H1 (cell line): ENCODE measurements around the gene DCTN3.

ENCODE experiments used
- CEBPB ChIP-seq: IDR thresholded peaks from 2 replicates; pipeline ENCODE4 v1.6.1; 2012; ENCODE audit warnings: low read depth, low read length
- HDAC2 ChIP-seq, 2 experiments: fragments of 300-600 bp in 1 of 2; sonication (generic) in 1 of 2; IDR thresholded peaks; 2 replicates each; pipeline ENCODE4 v1.6.1; 2011 to 2012; ENCODE audit warnings: low read depth in 2 of 2, low read length in 2 of 2, mild to moderate bottlenecking in 2 of 2, moderate library complexity in 2 of 2, borderline replicate concordance in 1 of 2, inconsistent platforms in 1 of 2
- POLR2A ChIP-seq, 2 experiments: IDR thresholded peaks; 1 replicate in 1 of 2; 2 replicates in 1 of 2; pipeline ENCODE4 v1.6.1; 2011; ENCODE audit warnings: low read depth in 2 of 2, low read length in 2 of 2, mild to moderate bottlenecking in 2 of 2; ENCODE audit errors: control extremely low read depth in 1 of 2
- POLR2AphosphoS5 ChIP-seq: IDR thresholded peaks from 2 replicates; pipeline ENCODE4 v1.6.1; 2011; ENCODE audit warnings: low read depth, low read length
- SP1 ChIP-seq: IDR thresholded peaks from 2 replicates; pipeline ENCODE4 v1.6.1; 2011; ENCODE audit warnings: low read depth, low read length
- SP2 ChIP-seq: IDR thresholded peaks from 2 replicates; pipeline ENCODE4 v1.6.1; 2012; ENCODE audit warnings: mild to moderate bottlenecking, low read length, inconsistent platforms
- TCF12 ChIP-seq: IDR thresholded peaks from 2 replicates; pipeline ENCODE4 v1.6.1; 2011; ENCODE audit warnings: low read depth, mild to moderate bottlenecking, low read length
- TF ChIP-seq, protein P1 (sequence below), 3 experiments: IDR thresholded peaks; 1 replicate in 2 of 3; 2 replicates in 1 of 3; pipeline versions ENCODE4 v1.5.1 to v1.6.1; 2011; ENCODE audit warnings: low read length in 3 of 3, mild to moderate bottlenecking in 3 of 3, inconsistent platforms in 2 of 3, low read depth in 1 of 3, moderate library complexity in 1 of 3; ENCODE audit not compliant: insufficient read depth in 1 of 3; ENCODE audit errors: control extremely low read depth in 1 of 3
- TF ChIP-seq, protein P2 (sequence below): IDR thresholded peaks from 2 replicates; pipeline ENCODE4 v1.6.1; 2011; ENCODE audit warnings: low read length, improper control_type of control experiment

DNA sequence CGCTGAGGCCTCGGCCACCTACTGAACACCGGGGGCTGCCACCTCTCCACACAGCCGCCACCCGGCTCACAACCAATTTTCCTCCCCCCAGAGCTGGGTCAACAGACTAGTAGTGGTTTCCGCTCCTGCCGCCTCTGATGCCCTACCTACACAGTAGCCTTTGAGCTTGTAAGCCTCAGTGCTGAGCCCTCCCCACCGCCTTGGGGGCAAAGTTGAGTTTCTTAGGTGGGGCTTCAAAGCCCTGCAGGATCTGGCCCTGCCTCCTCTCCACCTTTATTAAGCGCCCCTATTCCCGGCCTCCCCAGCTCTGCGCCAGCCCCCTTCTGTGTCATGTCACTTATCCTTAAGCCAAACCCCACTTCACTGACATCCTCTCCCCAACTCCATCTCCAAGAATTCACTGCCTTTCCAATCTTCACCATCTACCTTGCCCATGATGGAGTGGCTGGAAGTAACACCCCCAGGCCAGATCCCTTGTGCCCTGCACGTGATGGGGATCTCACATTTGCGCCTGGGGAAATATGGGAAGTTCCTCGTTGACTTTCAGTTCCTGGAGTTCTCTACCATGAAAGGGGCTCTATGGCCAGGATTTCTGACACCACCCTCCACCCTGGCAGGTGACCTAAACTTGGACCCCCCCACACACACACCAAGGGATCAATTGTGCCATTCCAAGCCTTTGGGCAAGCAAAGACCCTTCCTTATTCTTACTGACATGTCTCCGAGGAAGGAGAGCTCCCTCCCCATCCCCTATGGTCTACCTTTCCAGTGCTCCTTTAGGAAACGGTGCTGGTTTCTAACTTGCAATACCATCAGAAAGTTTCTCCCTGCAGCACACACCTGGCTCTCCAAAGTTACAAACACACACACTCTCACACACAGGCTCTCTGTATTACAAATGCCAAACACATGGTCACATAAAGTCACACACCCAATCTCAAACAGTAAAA lies 28.1 kb downstream of the DCTN3 start:
- TF ChIP-seq CEBPB (no peak), POLR2A (IDR thresholded peaks at IDR 0.05; ENCODE audit: control extremely low read depth in 1 of 2, low read depth in 2 of 2, low read length in 2 of 2) (no peak), SP2 (no peak), SP1 (no peak), TCF12 (no peak), POLR2AphosphoS5 (no peak), HDAC2 (IDR thresholded peaks at IDR 0.05; ENCODE audit: borderline replicate concordance in 1 of 2, low read depth in 2 of 2, low read length in 2 of 2) (no peak)
- TF ChIP-seq, protein P1, sequence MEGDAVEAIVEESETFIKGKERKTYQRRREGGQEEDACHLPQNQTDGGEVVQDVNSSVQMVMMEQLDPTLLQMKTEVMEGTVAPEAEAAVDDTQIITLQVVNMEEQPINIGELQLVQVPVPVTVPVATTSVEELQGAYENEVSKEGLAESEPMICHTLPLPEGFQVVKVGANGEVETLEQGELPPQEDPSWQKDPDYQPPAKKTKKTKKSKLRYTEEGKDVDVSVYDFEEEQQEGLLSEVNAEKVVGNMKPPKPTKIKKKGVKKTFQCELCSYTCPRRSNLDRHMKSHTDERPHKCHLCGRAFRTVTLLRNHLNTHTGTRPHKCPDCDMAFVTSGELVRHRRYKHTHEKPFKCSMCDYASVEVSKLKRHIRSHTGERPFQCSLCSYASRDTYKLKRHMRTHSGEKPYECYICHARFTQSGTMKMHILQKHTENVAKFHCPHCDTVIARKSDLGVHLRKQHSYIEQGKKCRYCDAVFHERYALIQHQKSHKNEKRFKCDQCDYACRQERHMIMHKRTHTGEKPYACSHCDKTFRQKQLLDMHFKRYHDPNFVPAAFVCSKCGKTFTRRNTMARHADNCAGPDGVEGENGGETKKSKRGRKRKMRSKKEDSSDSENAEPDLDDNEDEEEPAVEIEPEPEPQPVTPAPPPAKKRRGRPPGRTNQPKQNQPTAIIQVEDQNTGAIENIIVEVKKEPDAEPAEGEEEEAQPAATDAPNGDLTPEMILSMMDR (IDR thresholded peaks at IDR 0.05; ENCODE audit: control extremely low read depth in 1 of 3, insufficient read depth in 1 of 3, low read depth in 1 of 3, low read length in 3 of 3) = no peak
- TF ChIP-seq, protein P2, sequence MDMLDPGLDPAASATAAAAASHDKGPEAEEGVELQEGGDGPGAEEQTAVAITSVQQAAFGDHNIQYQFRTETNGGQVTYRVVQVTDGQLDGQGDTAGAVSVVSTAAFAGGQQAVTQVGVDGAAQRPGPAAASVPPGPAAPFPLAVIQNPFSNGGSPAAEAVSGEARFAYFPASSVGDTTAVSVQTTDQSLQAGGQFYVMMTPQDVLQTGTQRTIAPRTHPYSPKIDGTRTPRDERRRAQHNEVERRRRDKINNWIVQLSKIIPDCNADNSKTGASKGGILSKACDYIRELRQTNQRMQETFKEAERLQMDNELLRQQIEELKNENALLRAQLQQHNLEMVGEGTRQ = no peak
